ENCODE results near the gene TTPAL.

DNA sequence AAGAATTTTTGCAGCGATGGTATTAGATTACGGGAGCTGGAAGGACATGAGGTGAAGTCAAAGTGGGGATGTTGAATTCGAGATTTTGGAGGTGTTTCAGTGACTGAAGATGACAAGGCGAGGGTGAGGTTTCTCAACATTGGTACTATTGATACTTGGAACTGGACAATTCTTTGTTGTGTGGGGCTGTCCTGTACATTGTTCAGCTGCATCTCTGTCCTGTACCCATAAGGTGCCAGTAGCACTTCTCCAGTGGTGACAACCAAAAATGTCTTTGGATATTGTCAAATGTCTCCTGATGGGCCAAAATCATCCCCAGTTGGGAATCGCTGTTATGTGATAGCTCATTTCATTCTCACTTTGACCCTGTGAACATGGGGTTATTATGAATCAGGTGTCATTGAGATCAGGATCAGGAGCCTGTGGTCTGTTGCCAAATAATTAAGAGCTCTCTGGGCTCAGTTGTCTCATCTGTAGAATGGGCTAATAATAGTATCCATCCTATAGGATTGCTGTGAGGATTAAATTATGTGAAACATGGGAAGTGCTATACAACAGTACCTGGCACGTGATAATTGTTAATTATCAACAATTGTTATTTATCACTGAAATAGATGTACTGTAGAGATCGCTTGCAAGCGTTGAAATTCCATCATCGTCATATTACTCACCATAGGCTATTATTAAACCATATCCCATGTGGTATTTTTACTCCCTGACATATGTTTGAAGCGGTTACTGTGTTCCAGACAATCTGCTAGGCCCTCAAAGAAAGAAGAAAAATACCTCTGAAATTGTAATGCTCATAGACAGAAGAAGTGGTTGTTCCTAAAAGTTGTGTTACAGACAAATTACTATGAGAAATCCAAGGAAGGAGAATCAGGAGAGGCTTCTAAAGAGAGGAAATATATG, 48.5 kb upstream of the TTPAL start:
- TF ChIP-seq CTCF (conservative IDR thresholded peaks at IDR 0.05) (no peak), ZFX (IDR thresholded peaks at IDR 0.05) (no peak)
